Keratinocyte (primary cell): ENCODE results near the gene HCN3. TPM values are rescaled to one million over a fixed set of nuclear protein-coding genes. Genes with fewer than 3 reads are reported as not detected.

Experiments used
- DNase-seq: peaks from one replicate; pipeline ENCODE4 v3.0.0-alpha.2; 2011; ENCODE audit warnings: low read depth, missing footprints, low spot score
- FAIRE-seq: peaks from 2 replicates; lab custom pipeline; 2011; peaks lifted over from hg19 to GRCh38; lab: Jason Lieb, UNC
- H2AFZ ChIP-seq: 2 replicates; pipeline ENCODE4 v1.6.0; 2012; ENCODE audit warnings: low read length, control low read depth, inconsistent platforms; ENCODE audit not compliant: control insufficient read depth
- H3K27ac ChIP-seq: 2 replicates; pipeline ENCODE4 v1.5.1; 2011; ENCODE audit warnings: low read length; ENCODE audit not compliant: control insufficient read depth, insufficient read depth
- H3K27me3 ChIP-seq: 3 replicates; pipeline ENCODE4 v1.6.0; 2011; ENCODE audit warnings: low read length; ENCODE audit not compliant: control insufficient read depth, insufficient read depth; ENCODE audit errors: extremely low read depth
- H3K36me3 ChIP-seq, 2 experiments: 2 replicates in 1 of 2; 3 replicates in 1 of 2; pipeline ENCODE4 v1.5.1; 2011; ENCODE audit warnings: low read length in 2 of 2, mild to moderate bottlenecking in 1 of 2; ENCODE audit not compliant: control insufficient read depth in 2 of 2, insufficient read depth in 2 of 2; ENCODE audit errors: extremely low read depth in 1 of 2
- H3K4me1 ChIP-seq: 3 replicates; pipeline ENCODE4 v1.5.1; 2011; ENCODE audit warnings: low read length; ENCODE audit not compliant: control insufficient read depth, insufficient read depth; ENCODE audit errors: extremely low read depth
- H3K4me2 ChIP-seq: 3 replicates; pipeline ENCODE4 v1.6.0; 2011; ENCODE audit warnings: low read depth, low read length; ENCODE audit not compliant: control insufficient read depth, insufficient read depth; ENCODE audit errors: extremely low read depth
- H3K4me3 ChIP-seq, 3 experiments: fragments of 200-600 bp in 1 of 3; sonication (generic) in 1 of 3; 2 replicates in 2 of 3; 3 replicates in 1 of 3; pipeline ENCODE4 v1.5.1; 2011 to 2016; ENCODE audit warnings: low read length in 3 of 3, mild to moderate bottlenecking in 3 of 3, control low read depth in 2 of 3, inconsistent platforms in 1 of 3, low read depth in 1 of 3, mixed read lengths in 1 of 3, mixed run types in 1 of 3, moderate library complexity in 1 of 3; ENCODE audit not compliant: control insufficient read depth in 2 of 3, insufficient read depth in 2 of 3; ENCODE audit errors: extremely low read depth in 1 of 3
- H3K79me2 ChIP-seq: 2 replicates; pipeline ENCODE4 v1.6.0; 2012; ENCODE audit warnings: low read length; ENCODE audit not compliant: control insufficient read depth, insufficient read depth
- H3K9ac ChIP-seq: 3 replicates; pipeline ENCODE4 v1.6.0; 2011; ENCODE audit warnings: low read length; ENCODE audit not compliant: control insufficient read depth, insufficient read depth; ENCODE audit errors: extremely low read depth
- H3K9me1 ChIP-seq: 3 replicates; pipeline ENCODE4 v1.6.0; 2011; ENCODE audit warnings: low read length; ENCODE audit not compliant: control insufficient read depth, insufficient read depth; ENCODE audit errors: extremely low read depth
- H3K9me3 ChIP-seq: 2 replicates; pipeline ENCODE4 v1.5.1; 2012; ENCODE audit warnings: low read depth, low read length; ENCODE audit not compliant: control insufficient read depth
- H4K20me1 ChIP-seq: 3 replicates; pipeline ENCODE4 v1.6.0; 2011; ENCODE audit warnings: low read length; ENCODE audit not compliant: control insufficient read depth, insufficient read depth; ENCODE audit errors: extremely low read depth
- CTCF ChIP-seq, 3 experiments: IDR thresholded peaks in 1 of 3; conservative IDR thresholded peaks in 1 of 3; optimal IDR thresholded peaks in 1 of 3; 2 replicates in 2 of 3; 3 replicates in 1 of 3; pipeline versions ENCODE3 to v1.5.1; 2011; ENCODE audit warnings: low read length in 3 of 3, mild to moderate bottlenecking in 3 of 3, moderate library complexity in 2 of 3, control low read depth in 1 of 3, inconsistent platforms in 1 of 3; ENCODE audit not compliant: insufficient read depth in 2 of 3; ENCODE audit errors: extremely low read depth in 1 of 3
- EZH2 ChIP-seq: IDR thresholded peaks from one replicate; pipeline ENCODE4 v1.6.1; 2012; ENCODE audit warnings: inconsistent platforms, mild to moderate bottlenecking, low read length, moderate library complexity
- dilution Hi-C: fragments of 300-500 bp; cut with MboI; formaldehyde crosslinking; loops from one replicate; pipeline ENCODE4 v1.7.0; 2020; ENCODE audit warnings: low sequenced_read_pairs; ENCODE audit not compliant: extremely low pct_ligation_motif_present
- polyA plus RNA-seq, 5 experiments: library from polyadenylated mRNA; depleted of rRNA in 3 of 5; stranded (reverse) in 3 of 5; stranded (forward) in 1 of 5; unstranded in 1 of 5; fragments of >200 nt; gene quantifications; 1 replicate in 1 of 5; 2 replicates in 3 of 5; 3 replicates in 1 of 5; pipeline versions ENCODE4 v1.2.1 to v1.2.3, GENCODE V29; 2011 to 2012; ENCODE audit warnings: missing spikeins in 2 of 5, low read depth in 1 of 5, low replicate concordance in 1 of 5

HCN3 gene
- polyA plus RNA-seq, 1 donor (not counting 4 experiments of a cell fraction or from before 2014, with no cell fraction given) = 3.0 TPM

DNA sequence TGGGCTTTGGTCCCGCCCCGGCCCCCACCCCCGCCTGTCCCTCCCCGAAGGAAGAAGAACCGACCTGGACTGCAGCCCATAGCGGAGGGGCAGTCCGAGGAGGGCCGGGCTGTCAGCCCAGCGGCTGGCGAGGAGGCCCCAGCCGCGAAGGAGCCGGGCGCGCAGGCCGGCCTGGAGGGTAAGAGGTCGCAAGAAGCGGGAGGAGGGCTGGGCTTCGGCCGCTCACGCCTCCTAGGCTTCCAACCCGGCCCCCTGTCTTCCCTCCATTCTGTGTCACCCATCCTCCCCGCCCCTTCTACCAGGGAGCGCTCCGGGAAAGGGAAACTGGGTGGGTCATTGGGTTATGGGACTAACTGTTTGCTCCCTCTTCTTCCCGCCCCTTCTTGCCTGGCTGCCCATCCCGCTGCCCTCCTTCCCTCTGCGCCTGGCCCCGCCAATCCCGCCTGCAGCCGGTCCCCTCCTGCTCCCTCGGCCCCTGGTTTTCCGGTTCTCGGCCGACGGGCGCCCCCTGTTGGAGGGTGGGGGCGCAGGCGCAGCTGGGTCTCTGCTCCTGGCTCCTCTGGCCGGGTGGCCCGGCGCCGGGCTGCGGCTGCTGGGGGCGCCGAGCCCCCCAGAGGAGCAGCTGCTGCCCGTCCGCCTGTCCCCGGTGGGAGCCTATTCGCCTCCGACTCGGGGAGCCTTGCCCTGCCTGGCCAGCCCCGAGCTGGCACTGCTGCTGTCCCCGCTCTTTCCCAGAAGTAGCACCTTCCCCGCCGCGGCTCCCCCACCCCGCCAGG lies 45.9 kb downstream of the HCN3 start:
- no peaks in the 10 kb centered on the region for H3K27me3 ChIP-seq
- peak; percentile 65 to 94 (median 81) for TF ChIP-seq CTCF (optimal IDR thresholded peaks at IDR 0.05 in 1 of 3, IDR thresholded peaks at IDR 0.05 in 1 of 3, conservative IDR thresholded peaks at IDR 0.05 in 1 of 3; ENCODE audit: extremely low read depth in 1 of 3, insufficient read depth in 2 of 3, low read length in 3 of 3)
- no peak for TF ChIP-seq EZH2
- DNase-seq (peak; percentile 71), FAIRE-seq (no peak)
- H3K9ac ChIP-seq = peak overlapping the region; percentile 82
- H3K9me3 ChIP-seq = no peaks in the 10 kb centered on the region
- H3K27ac ChIP-seq = no peak overlapping the region
- H3K79me2 ChIP-seq = peaks cover 16% of the 10 kb centered on the region
- dilution Hi-C loops = no loop called here
- peaks cover 30 to 43% of the 10 kb centered on the region in 2 experiments for H3K36me3 ChIP-seq
- H3K4me1 ChIP-seq = peaks cover 17% of the 10 kb centered on the region
- peak overlapping the region; percentile 30 for H2AFZ ChIP-seq
- H4K20me1 ChIP-seq = peaks cover 20% of the 10 kb centered on the region
- no peaks in the 10 kb centered on the region for H3K9me1 ChIP-seq
- H3K4me3 ChIP-seq = peak overlapping the region; percentile 78 to 90 (median 82)
- H3K4me2 ChIP-seq = peak overlapping the region; percentile 96

DNA sequence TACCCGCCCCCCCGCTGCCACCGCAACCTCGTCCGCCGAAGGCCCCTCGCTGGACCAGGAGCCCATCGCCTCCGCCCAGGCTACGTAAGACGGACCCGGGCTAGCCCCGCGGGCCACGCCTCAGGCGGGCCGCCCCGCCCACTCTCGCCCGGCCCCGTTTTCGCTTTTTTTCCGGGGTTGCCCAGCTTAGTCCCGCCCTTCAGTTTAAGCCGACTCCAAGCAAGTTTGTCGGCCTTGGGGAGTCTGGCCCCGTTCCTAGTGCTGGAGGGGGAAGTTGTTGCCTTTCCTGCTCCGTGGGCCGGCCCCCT lies 46.4 kb downstream of the HCN3 start:
- Histone ChIP-seq H3K9me1 (no peaks in the 10 kb centered on the region), H3K4me2 (peak overlapping the region; percentile 96), H3K79me2 (peaks cover 16% of the 10 kb centered on the region), H2AFZ (peak overlapping the region; percentile 80), H3K27ac (peak overlapping the region; percentile 84), H3K4me1 (peaks cover 17% of the 10 kb centered on the region), H3K36me3 (peaks cover 27 to 38% of the 10 kb centered on the region in 2 experiments), H3K9me3 (no peaks in the 10 kb centered on the region), H3K27me3 (no peaks in the 10 kb centered on the region), H3K9ac (peak overlapping the region; percentile 82), H4K20me1 (peaks cover 15% of the 10 kb centered on the region), H3K4me3 (peak overlapping the region; percentile 78 to 90 (median 82))
- dilution Hi-C loops = no loop called here
- no peak for FAIRE-seq
- TF ChIP-seq CTCF (optimal IDR thresholded peaks at IDR 0.05 in 1 of 3, IDR thresholded peaks at IDR 0.05 in 1 of 3, conservative IDR thresholded peaks at IDR 0.05 in 1 of 3; ENCODE audit: extremely low read depth in 1 of 3, insufficient read depth in 2 of 3, low read length in 3 of 3) = no peak
- TF ChIP-seq EZH2 = no peak
- peak; percentile 65 for DNase-seq
